Naive thymus-derived CD4-positive, alpha-beta T cell (primary cell): Measurements from ENCODE around the gene GNPTG. TPM values are rescaled to one million over a fixed set of nuclear protein-coding genes. Genes with fewer than 3 reads are reported as not detected.

Experiments
- ATAC-seq: fragments of 150-1000 bp; cut with Tn5 transposase; 2 replicates; pipeline ENCODE4 v1.10.0; 2021; ENCODE audit warnings: mild to moderate bottlenecking, moderate library complexity
- CTCF ChIA-PET: fragments of 350-600 bp; sonication (Branson Sonifier 250); formaldehyde crosslinking; loops from one replicate; lab custom pipeline; 2021; ENCODE audit warnings: antibody characterized with exemption; lab: Charles Lee
- POLR2A ChIA-PET: fragments of 350-600 bp; sonication (Branson Sonifier 250); formaldehyde crosslinking; loops from one replicate; lab custom pipeline; 2021; ENCODE audit warnings: antibody characterized with exemption, inconsistent platforms; lab: Charles Lee
- DNase-seq, 9 donors: peaks; one replicate each; pipeline versions ENCODE4 v3.0.0 to v3.0.0-alpha.2; 2020 to 2022; ENCODE audit warnings: mixed read lengths in 1 of 9
- H3K27ac ChIP-seq: one replicate; pipeline ENCODE4 v1.7.0; 2013; ENCODE audit warnings: mild to moderate bottlenecking, low read depth, low read length, moderate library complexity
- H3K27me3 ChIP-seq, 2 donors: one replicate each; pipeline ENCODE4 v1.7.0; 2013; ENCODE audit warnings: low read length in 2 of 2, mild to moderate bottlenecking in 2 of 2, moderate library complexity in 2 of 2; ENCODE audit not compliant: control insufficient read depth in 2 of 2, insufficient read depth in 2 of 2
- H3K36me3 ChIP-seq, 3 experiments: 1 replicate in 2 of 3; 2 replicates in 1 of 3; pipeline ENCODE4 v1.7.0; 2013; ENCODE audit warnings: low read length in 3 of 3, mild to moderate bottlenecking in 3 of 3, moderate library complexity in 1 of 3; ENCODE audit not compliant: insufficient read depth in 3 of 3, control insufficient read depth in 2 of 3
- H3K4me1 ChIP-seq, 2 donors: one replicate each; pipeline ENCODE4 v1.7.0; 2013; ENCODE audit warnings: low read length in 2 of 2, mild to moderate bottlenecking in 2 of 2, moderate library complexity in 1 of 2; ENCODE audit not compliant: control insufficient read depth in 2 of 2, insufficient read depth in 2 of 2
- H3K4me3 ChIP-seq: 2 replicates; pipeline ENCODE4 v1.7.0; 2013; ENCODE audit warnings: mild to moderate bottlenecking, low read length
- H3K9me3 ChIP-seq, 3 experiments: 1 replicate in 2 of 3; 2 replicates in 1 of 3; pipeline ENCODE4 v1.7.0; 2013; ENCODE audit warnings: low read length in 3 of 3; ENCODE audit not compliant: control insufficient read depth in 2 of 3
- H3K27ac Mint-ChIP-seq, 9 donors: one replicate each; pipeline ENCODE4 v1.8.0; 2020 to 2022; ENCODE audit warnings: mixed read lengths in 9 of 9, mild to moderate bottlenecking in 8 of 9, moderate library complexity in 5 of 9, inconsistent platforms in 2 of 9
- H3K27me3 Mint-ChIP-seq, 5 donors: one replicate each; pipeline ENCODE4 v1.8.0; 2021 to 2022; ENCODE audit warnings: mixed read lengths in 5 of 5, mild to moderate bottlenecking in 1 of 5
- H3K36me3 Mint-ChIP-seq, 5 donors: one replicate each; pipeline ENCODE4 v1.8.0; 2020 to 2022; ENCODE audit warnings: mixed read lengths in 5 of 5, mild to moderate bottlenecking in 3 of 5, inconsistent platforms in 1 of 5
- H3K4me1 Mint-ChIP-seq, 7 donors: one replicate each; pipeline ENCODE4 v1.8.0; 2020 to 2022; ENCODE audit warnings: mixed read lengths in 7 of 7, mild to moderate bottlenecking in 3 of 7, inconsistent platforms in 1 of 7
- H3K4me3 Mint-ChIP-seq, 10 donors: one replicate each; pipeline ENCODE4 v1.8.0; 2020 to 2022; ENCODE audit warnings: mild to moderate bottlenecking in 10 of 10, mixed read lengths in 10 of 10, moderate library complexity in 6 of 10, inconsistent platforms in 2 of 10
- H3K9me3 Mint-ChIP-seq, 11 donors: one replicate each; pipeline ENCODE4 v1.8.0; 2020 to 2022; ENCODE audit warnings: mixed read lengths in 11 of 11, mild to moderate bottlenecking in 4 of 11, inconsistent platforms in 1 of 11, moderate library complexity in 1 of 11
- intact Hi-C, 2 donors: fragments of 100-400 bp; cut with micrococcal nuclease; formaldehyde crosslinking; loops; one replicate each; pipeline ENCODE4 v1.15.1; 2023
- polyA plus RNA-seq, 2 donors: library from polyadenylated mRNA; unstranded; fragments of 300-500 nt; fragmentation: Illumina TruSeq; gene quantifications; one replicate each; pipeline ENCODE4 v1.2.3, GENCODE V29; 2021
- total RNA-seq, 6 experiments: library from RNA in 5 of 6; stranded (reverse) in 5 of 6; gene quantifications; 1 replicate in 5 of 6; 2 replicates in 1 of 6; pipeline ENCODE4 v1.2.3 and lab custom pipeline; 2021 to 2026

GNPTG gene
- total and polyA plus RNA-seq, 7 experiments from 2014 or later = 37.9 to 57.7 (median 48.6) TPM

- Mint-ChIP-seq H3K4me3 (peak overlapping the region in 1 of 10 donors; percentile 37), H3K27me3 (no peaks in the 10 kb centered on the region), H3K4me1 (peaks cover 10 to 18% (median 15%) of the 10 kb centered on the region in 7 donors), H3K36me3 (no peaks in the 10 kb centered on the region), H3K27ac (no peak overlapping the region), H3K9me3 (no peaks in the 10 kb centered on the region)
- POLR2A ChIA-PET = no interaction called here
- intact Hi-C loops = loop anchor here in 1 of 2 donors (10.0 kb wide), 1 partner anchor 430 kb away; the partner anchor contains the start of genes EME2, MRPS34 and NME3
- Histone ChIP-seq H3K27ac (no peak overlapping the region), H3K4me1 (peaks cover 11 to 17% of the 10 kb centered on the region in 2 donors), H3K9me3 (no peaks in the 10 kb centered on the region), H3K36me3 (peaks cover 0 to 26% (median 0%) of the 10 kb centered on the region in 3 experiments), H3K4me3 (no peak overlapping the region), H3K27me3 (no peaks in the 10 kb centered on the region)
- ATAC-seq = no peak
- DNase-seq = no peak
- CTCF ChIA-PET = no interaction called here
These were observed 6.6 kb upstream of the GNPTG start for GRCh38 chr16:1345087-1345486.

- Histone ChIP-seq H3K27me3 (no peaks in the 10 kb centered on the region), H3K9me3 (no peaks in the 10 kb centered on the region), H3K4me1 (peaks cover 12 to 21% of the 10 kb centered on the region in 2 donors), H3K4me3 (no peak overlapping the region), H3K27ac (no peak overlapping the region), H3K36me3 (peaks cover 0 to 31% (median 0%) of the 10 kb centered on the region in 3 experiments)
- ChIA-PET CTCF (no interaction called here), POLR2A (interaction anchor here (0.6 kb wide), 1 partner anchor 14 kb away, joined by 3 read pairs; no protein-coding TSS in a partner anchor)
- H3K4me1 Mint-ChIP-seq = peaks cover 16 to 24% (median 22%) of the 10 kb centered on the region in 7 donors
- H3K27me3 Mint-ChIP-seq = no peaks in the 10 kb centered on the region
- ATAC-seq (no peak), DNase-seq (no peak)
- H3K27ac Mint-ChIP-seq = no peak overlapping the region
- no peak overlapping the region for H3K4me3 Mint-ChIP-seq
- no peaks in the 10 kb centered on the region for H3K36me3 Mint-ChIP-seq
- H3K9me3 Mint-ChIP-seq = peaks cover 0 to 3% (median 0%) of the 10 kb centered on the region in 11 donors
- intact Hi-C loops = loop anchor here in 1 of 2 donors (10.0 kb wide), 1 partner anchor 429 kb away; the partner anchor contains the start of genes EME2, MRPS34 and NME3
These were observed 5.9 kb upstream of the GNPTG start for GRCh38 chr16:1345651-1346421.

- POLR2A ChIA-PET = no interaction called here
- DNase-seq (no peak), ATAC-seq (no peak)
- Histone ChIP-seq H3K27me3 (no peaks in the 10 kb centered on the region), H3K4me1 (peaks cover 15 to 21% of the 10 kb centered on the region in 2 donors), H3K27ac (no peak overlapping the region), H3K4me3 (no peak overlapping the region), H3K36me3 (peaks cover 0 to 31% (median 0%) of the 10 kb centered on the region in 3 experiments), H3K9me3 (no peaks in the 10 kb centered on the region)
- CTCF ChIA-PET = no interaction called here
- Mint-ChIP-seq H3K4me1 (peaks cover 16 to 28% (median 23%) of the 10 kb centered on the region in 7 donors), H3K4me3 (no peak overlapping the region), H3K36me3 (peaks cover 0 to 2% (median 0%) of the 10 kb centered on the region in 5 donors), H3K9me3 (peaks cover 0 to 5% (median 0%) of the 10 kb centered on the region in 11 donors), H3K27me3 (no peaks in the 10 kb centered on the region), H3K27ac (no peak overlapping the region)
- intact Hi-C loops = loop anchor here in 1 of 2 donors (10.0 kb wide), 1 partner anchor 428 kb away; the partner anchor contains the start of genes EME2, MRPS34 and NME3
These were observed 5.1 kb upstream of the GNPTG start for GRCh38 chr16:1346422-1347285.

- peaks cover 0 to 8% (median 0%) of the 10 kb centered on the region in 11 donors for H3K9me3 Mint-ChIP-seq
- DNase-seq (no peak), ATAC-seq (no peak)
- Histone ChIP-seq H3K27ac (no peak overlapping the region), H3K9me3 (no peaks in the 10 kb centered on the region), H3K4me3 (no peak overlapping the region), H3K4me1 (peaks cover 11 to 17% of the 10 kb centered on the region in 2 donors), H3K36me3 (peaks cover 0 to 31% (median 0%) of the 10 kb centered on the region in 3 experiments), H3K27me3 (no peaks in the 10 kb centered on the region)
- intact Hi-C loops = loop anchor here in 1 of 2 donors (10.0 kb wide), 1 partner anchor 427 kb away; the partner anchor contains the start of genes EME2, MRPS34 and NME3
- H3K36me3 Mint-ChIP-seq = peaks cover 0 to 2% (median 0%) of the 10 kb centered on the region in 5 donors
- no peak overlapping the region for H3K4me3 Mint-ChIP-seq
- H3K27me3 Mint-ChIP-seq = peaks cover 0 to 2% (median 0%) of the 10 kb centered on the region in 5 donors
- CTCF ChIA-PET = no interaction called here
- POLR2A ChIA-PET = interaction anchor here (1.1 kb wide), 1 partner anchor 18 kb away, joined by 3 read pairs; no protein-coding TSS in a partner anchor
- H3K4me1 Mint-ChIP-seq = peaks cover 19 to 26% (median 22%) of the 10 kb centered on the region in 7 donors
- no peak overlapping the region for H3K27ac Mint-ChIP-seq
These were observed 4.4 kb upstream of the GNPTG start for GRCh38 chr16:1347286-1347855.

GRCh38 chr16:1347962-1348361 lies 3.8 kb upstream of the GNPTG start:
- Histone ChIP-seq H3K27me3 (no peaks in the 10 kb centered on the region), H3K9me3 (no peaks in the 10 kb centered on the region), H3K4me1 (peaks cover 13 to 18% of the 10 kb centered on the region in 2 donors), H3K36me3 (peaks cover 0 to 31% (median 0%) of the 10 kb centered on the region in 3 experiments), H3K4me3 (no peak overlapping the region), H3K27ac (no peak overlapping the region)
- ATAC-seq (no peak), DNase-seq (no peak)
- Mint-ChIP-seq H3K36me3 (peaks cover 0 to 2% (median 0%) of the 10 kb centered on the region in 5 donors), H3K27me3 (peaks cover 0 to 5% (median 0%) of the 10 kb centered on the region in 5 donors), H3K9me3 (peaks cover 0 to 11% (median 0%) of the 10 kb centered on the region in 11 donors), H3K4me3 (no peak overlapping the region), H3K27ac (no peak overlapping the region), H3K4me1 (peaks cover 18 to 26% (median 22%) of the 10 kb centered on the region in 7 donors)
- ChIA-PET POLR2A (interaction anchor here (1.1 kb wide), 1 partner anchor 18 kb away, joined by 3 read pairs; no protein-coding TSS in a partner anchor), CTCF (no interaction called here)
- intact Hi-C loops = loop anchor here in 1 of 2 donors (10.0 kb wide), 1 partner anchor 427 kb away; the partner anchor contains the start of genes EME2, MRPS34 and NME3
